Smooth muscle cell (in vitro differentiated cells): Measurements from ENCODE around the gene INTS1. TPM values are rescaled to one million over a fixed set of nuclear protein-coding genes. Genes with fewer than 3 reads are reported as not detected.

Source experiments
- DNase-seq: peaks from one replicate; lab custom pipeline; 2025; ENCODE audit not compliant: unreplicated experiment; lab: John Stamatoyannopoulos, UW
- H2AFZ ChIP-seq: fragments of 200-600 bp; sonication (generic); 2 replicates; pipeline ENCODE4 v1.6.0; 2016; ENCODE audit warnings: antibody characterized with exemption, low read depth, mild to moderate bottlenecking
- H3F3A ChIP-seq: fragments of 200-600 bp; sonication (generic); 2 replicates; pipeline ENCODE4 v1.6.0; 2017; ENCODE audit warnings: antibody characterized with exemption, low read depth
- H3K27ac ChIP-seq: fragments of 200-600 bp; sonication (generic); 2 replicates; pipeline ENCODE4 v1.5.1; 2016; ENCODE audit warnings: low read depth, mild to moderate bottlenecking
- H3K27me3 ChIP-seq: fragments of 200-600 bp; sonication (generic); 2 replicates; pipeline ENCODE4 v1.6.1; 2016; ENCODE audit warnings: low read depth, mild to moderate bottlenecking
- H3K36me3 ChIP-seq: fragments of 200-600 bp; sonication (generic); 2 replicates; pipeline ENCODE4 v1.5.1; 2016; ENCODE audit warnings: low read depth
- H3K4me1 ChIP-seq: fragments of 200-600 bp; sonication (generic); 2 replicates; pipeline ENCODE4 v1.5.1; 2016; ENCODE audit warnings: low read depth
- H3K4me2 ChIP-seq: fragments of 200-600 bp; sonication (generic); 2 replicates; pipeline ENCODE4 v1.6.0; 2016; ENCODE audit warnings: mild to moderate bottlenecking
- H3K4me3 ChIP-seq: fragments of 200-600 bp; sonication (generic); 2 replicates; pipeline ENCODE4 v1.5.1; 2016; ENCODE audit warnings: mild to moderate bottlenecking
- H3K79me2 ChIP-seq: fragments of 200-600 bp; sonication (generic); 2 replicates; pipeline ENCODE4 v1.6.0; 2016; ENCODE audit warnings: low read depth, mild to moderate bottlenecking
- H3K9ac ChIP-seq: fragments of 200-600 bp; sonication (generic); 2 replicates; pipeline ENCODE4 v1.6.0; 2016; ENCODE audit warnings: low read depth
- H3K9me3 ChIP-seq: fragments of 200-600 bp; sonication (generic); replicated peaks from 2 replicates; pipeline ENCODE4 v1.5.1; 2016; ENCODE audit warnings: low read depth
- H4K20me1 ChIP-seq: fragments of 200-600 bp; sonication (generic); 2 replicates; pipeline ENCODE4 v1.6.0; 2016; ENCODE audit warnings: low read depth
- CTCF ChIP-seq: fragments of 200-600 bp; sonication (generic); IDR thresholded peaks from 2 replicates; pipeline ENCODE4 v1.5.1; 2017; ENCODE audit warnings: borderline replicate concordance, mild to moderate bottlenecking, antibody characterized with exemption; ENCODE audit not compliant: insufficient read depth, poor library complexity, severe bottlenecking
- WGBS: methylation state at CpG from one replicate; pipeline ENCODE4 v1.1.7; 2016; ENCODE audit warnings: low lambda C conversion rate; 5-methylcytosine and 5-hydroxymethylcytosine counted together
- polyA plus RNA-seq: library from polyadenylated mRNA; unstranded; fragments of >200 nt; fragmentation: Nextera tagmentation; extraction: Ambion mirVana; gene quantifications from 2 replicates; pipeline ENCODE4 v1.2.1, GENCODE V29; 2016
- total RNA-seq: library from RNA; depleted of rRNA; stranded (reverse); fragments of >200 nt; gene quantifications from 2 replicates; pipeline ENCODE4 v1.2.3, GENCODE V29; 2014

The INTS1 gene
- total and polyA plus RNA-seq, 2 experiments from 2014 or later: 18.2 to 51.2 TPM

GRCh38 chr7:1540776-1541271 is 36.6 kb upstream of the INTS1 start:
- Histone ChIP-seq H3K9ac (no peak overlapping the region), H3K79me2 (peaks cover 26% of the 10 kb centered on the region), H3K27me3 (no peaks in the 10 kb centered on the region), H4K20me1 (no peaks in the 10 kb centered on the region), H3K27ac (no peak overlapping the region), H3F3A (no peaks in the 10 kb centered on the region), H3K4me1 (peaks cover 16% of the 10 kb centered on the region), H2AFZ (no peak overlapping the region), H3K9me3 (no peaks in the 10 kb centered on the region), H3K36me3 (no peaks in the 10 kb centered on the region), H3K4me2 (no peak overlapping the region), H3K4me3 (no peak overlapping the region)
- WGBS: 96% methylated on average over 31 of the region's 31 CpGs
- DNase-seq: no peak
- TF ChIP-seq CTCF: no peak

GRCh38 chr7:1539882-1540775 is 35.9 kb upstream of the INTS1 start:
- H4K20me1 ChIP-seq: no peaks in the 10 kb centered on the region
- H3K4me2 ChIP-seq: no peak overlapping the region
- no peaks in the 10 kb centered on the region for H3K27me3 ChIP-seq
- H3K4me3 ChIP-seq: no peak overlapping the region
- 97% methylated on average over 65 of the region's 73 CpGs for WGBS
- H3K27ac ChIP-seq: no peak overlapping the region
- peaks cover 32% of the 10 kb centered on the region for H3K79me2 ChIP-seq
- H3F3A ChIP-seq: no peaks in the 10 kb centered on the region
- no peak overlapping the region for H3K9ac ChIP-seq
- H3K4me1 ChIP-seq: peaks cover 16% of the 10 kb centered on the region
- no peak for DNase-seq
- no peaks in the 10 kb centered on the region for H3K9me3 ChIP-seq
- TF ChIP-seq CTCF: no peak
- no peak overlapping the region for H2AFZ ChIP-seq
- H3K36me3 ChIP-seq: no peaks in the 10 kb centered on the region

GRCh38 chr7:1539181-1539881 is 35.1 kb upstream of the INTS1 start:
- Histone ChIP-seq H3K27ac (peak overlapping the region; percentile 99), H3K9ac (peak overlapping the region; percentile 97), H3K4me2 (peak overlapping the region; percentile 82), H3K4me1 (peaks cover 16% of the 10 kb centered on the region), H3K36me3 (no peaks in the 10 kb centered on the region), H3K4me3 (no peak overlapping the region), H3K9me3 (no peaks in the 10 kb centered on the region), H4K20me1 (peaks cover 3% of the 10 kb centered on the region), H3K27me3 (no peaks in the 10 kb centered on the region), H3F3A (no peaks in the 10 kb centered on the region), H3K79me2 (peaks cover 40% of the 10 kb centered on the region), H2AFZ (no peak overlapping the region)
- TF ChIP-seq CTCF: no peak
- DNase-seq: no peak
- WGBS: 88% methylated on average over 35 of the region's 36 CpGs
